Caki2 (cell line): ENCODE measurements around the gene LMNB1. TPM values are rescaled to one million over a fixed set of nuclear protein-coding genes. Genes with fewer than 3 reads are reported as not detected.

Source experiments
- DNase-seq: peaks from one replicate; pipeline ENCODE4 v3.0.0-alpha.2; 2015; ENCODE audit warnings: low read depth
- in situ Hi-C: cut with HindIII; loops from 2 replicates; pipeline ENCODE4 v1.10.0; 2016; ENCODE audit warnings: low sequenced_read_pairs, low pct_unique_long_range_greater_than_20kb, mixed read lengths
- total RNA-seq: library from RNA; depleted of rRNA; stranded (reverse); fragments of >200 nt; shearing (Covaris generic); gene quantifications from 2 replicates; pipeline ENCODE4 v1.2.3, GENCODE V29; 2014; ENCODE audit warnings: low replicate concordance; rRNA removed

LMNB1 gene
- total RNA-seq, 1 experiment from 2014 or later: 206 TPM

DNA sequence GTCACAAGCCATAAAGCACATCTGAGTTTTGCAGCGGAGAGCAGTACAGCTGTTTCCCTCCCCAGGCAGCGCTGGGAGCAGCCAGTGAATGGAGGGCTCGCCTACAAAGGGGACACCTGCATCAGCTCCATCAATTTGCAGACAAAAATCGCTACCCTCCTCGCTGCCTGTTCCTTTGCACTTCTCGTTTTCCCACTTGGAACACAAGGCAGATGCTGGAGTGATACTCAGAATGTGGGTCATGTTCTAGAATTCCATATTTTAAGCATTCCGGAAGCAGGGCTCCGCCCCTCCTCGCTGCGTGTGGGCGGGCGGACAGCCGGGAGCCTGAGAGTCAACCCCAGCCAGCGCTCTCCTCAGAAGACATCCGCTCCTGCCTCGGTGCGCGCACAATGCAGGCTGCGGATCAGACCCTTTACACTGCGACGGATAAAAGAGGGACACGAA is 92.1 kb downstream of the LMNB1 start:
- in situ Hi-C loops: no loop called here
- DNase-seq: no peak

DNA sequence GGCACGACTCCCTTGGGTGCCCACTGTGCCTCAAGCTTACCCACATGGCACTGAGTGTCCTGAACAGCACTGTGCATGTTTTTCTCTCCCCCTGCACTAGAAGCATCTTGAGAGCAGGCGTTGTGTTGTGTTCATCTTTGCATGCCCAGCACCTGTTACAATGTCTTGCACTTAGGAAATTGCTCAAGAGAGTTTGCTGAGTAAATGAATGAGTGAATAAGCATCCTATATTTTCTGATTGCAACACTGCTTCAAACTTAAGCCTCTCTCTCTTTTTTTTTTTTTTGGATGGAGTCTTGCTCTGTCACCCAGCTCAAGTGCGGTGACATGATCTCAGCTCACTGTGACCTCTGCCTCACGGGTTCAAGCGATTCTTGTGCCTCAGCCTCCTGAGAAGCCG is 94.5 kb downstream of the LMNB1 start:
- DNase-seq: no peak
- in situ Hi-C loops: no loop called here

DNA sequence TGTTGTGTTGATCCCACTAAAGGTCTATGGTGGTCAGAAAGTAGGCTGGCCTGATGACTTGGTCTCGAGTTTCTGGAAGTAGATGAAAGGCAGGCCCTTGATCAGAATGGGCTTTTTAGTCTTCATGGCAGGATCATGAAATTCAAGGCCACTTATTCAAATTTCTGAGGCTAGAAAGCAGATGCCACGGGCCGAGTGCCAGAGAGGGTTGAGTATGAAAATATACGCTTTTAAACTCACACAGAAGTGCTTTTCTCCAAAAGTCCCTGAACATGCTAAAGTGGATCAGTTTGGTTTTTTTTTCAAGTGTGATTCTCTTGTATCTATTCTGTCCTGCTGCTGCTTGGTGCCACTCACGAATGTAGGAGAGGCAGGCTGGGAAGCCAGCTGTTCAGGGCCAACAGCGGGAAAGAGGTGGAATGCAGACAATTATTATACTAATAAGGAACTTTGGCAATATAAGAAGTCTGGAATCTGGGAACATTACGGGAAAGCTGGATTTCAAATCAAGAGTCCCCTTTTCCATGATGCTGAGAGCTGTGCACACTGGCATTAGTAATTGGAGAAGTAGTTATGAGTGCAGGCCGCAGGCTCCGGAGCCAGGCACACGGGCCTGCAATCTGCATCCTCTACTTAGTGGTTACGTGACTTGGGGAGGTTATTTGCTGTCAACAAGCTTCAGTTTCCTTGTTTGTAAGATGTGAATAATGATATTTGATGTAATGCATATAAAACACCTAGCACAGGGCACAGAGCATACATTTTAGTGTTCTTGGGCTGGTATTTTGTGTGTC is 95.8 kb downstream of the LMNB1 start:
- DNase-seq: no peak
- in situ Hi-C loops: no loop called here

DNA sequence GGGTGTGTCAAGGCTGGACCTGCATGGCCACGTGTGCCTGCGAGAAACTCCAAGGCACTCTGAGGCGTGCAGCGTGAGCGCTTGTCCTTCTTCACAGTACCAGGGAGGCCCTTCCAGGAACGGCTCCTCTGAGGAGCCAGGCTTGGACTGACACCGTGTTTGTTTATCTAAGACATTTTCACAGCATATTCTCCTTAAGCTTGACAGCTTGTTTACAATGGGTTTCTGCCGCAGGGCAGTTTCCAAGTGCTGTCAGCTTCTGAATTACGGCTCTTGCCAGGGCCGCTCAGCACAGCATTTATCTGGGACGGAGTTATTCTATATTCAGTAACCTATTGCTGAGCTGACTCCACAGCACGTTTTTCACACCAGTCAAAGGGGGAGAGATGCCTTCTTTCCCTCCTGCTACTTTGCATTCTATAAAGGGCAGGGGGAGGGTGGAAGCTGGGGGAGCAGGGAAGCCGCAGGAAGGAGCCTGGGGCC is 98.4 kb downstream of the LMNB1 start:
- in situ Hi-C loops: no loop called here
- no peak for DNase-seq

DNA sequence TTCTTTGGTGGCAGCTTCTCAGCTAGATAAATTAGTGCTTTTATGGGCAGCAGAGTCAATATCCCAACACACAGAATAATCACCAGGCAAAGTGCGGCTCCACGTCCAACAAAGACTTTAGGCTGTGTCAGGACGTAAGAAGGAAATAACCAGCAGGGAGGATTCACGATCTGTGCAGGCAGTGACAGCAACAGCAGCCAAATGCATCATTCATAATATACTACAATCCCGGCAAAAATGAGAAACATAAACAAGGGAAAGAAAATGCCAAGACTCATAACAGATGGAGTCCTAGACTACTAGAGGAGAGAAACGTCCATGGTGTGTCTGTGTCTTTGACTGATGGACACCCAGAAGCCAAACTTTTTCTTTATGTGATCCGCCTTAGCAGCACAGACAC is 100.7 kb downstream of the LMNB1 start:
- DNase-seq: no peak
- in situ Hi-C loops: no loop called here

DNA sequence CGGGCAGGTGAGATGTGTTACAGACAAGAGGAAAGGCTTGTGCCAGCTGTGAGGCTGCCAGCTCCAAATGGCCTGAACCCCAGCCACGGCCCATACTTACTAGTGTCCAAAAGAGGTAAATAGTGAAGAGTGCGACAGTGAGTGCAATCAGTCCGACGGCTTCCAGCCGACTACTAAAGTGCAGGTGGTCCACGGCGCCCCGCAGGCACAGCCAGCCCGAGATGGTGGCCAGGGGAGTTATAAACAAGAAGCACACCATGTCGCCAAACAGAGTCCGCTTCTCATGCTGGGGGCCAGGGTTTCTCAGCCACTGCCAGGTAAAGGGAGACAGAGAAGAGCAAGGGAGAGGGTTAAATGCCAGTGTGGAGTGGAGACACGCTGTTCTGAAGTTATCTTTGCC is 101.1 kb downstream of the LMNB1 start:
- DNase-seq: no peak
- in situ Hi-C loops: no loop called here

DNA sequence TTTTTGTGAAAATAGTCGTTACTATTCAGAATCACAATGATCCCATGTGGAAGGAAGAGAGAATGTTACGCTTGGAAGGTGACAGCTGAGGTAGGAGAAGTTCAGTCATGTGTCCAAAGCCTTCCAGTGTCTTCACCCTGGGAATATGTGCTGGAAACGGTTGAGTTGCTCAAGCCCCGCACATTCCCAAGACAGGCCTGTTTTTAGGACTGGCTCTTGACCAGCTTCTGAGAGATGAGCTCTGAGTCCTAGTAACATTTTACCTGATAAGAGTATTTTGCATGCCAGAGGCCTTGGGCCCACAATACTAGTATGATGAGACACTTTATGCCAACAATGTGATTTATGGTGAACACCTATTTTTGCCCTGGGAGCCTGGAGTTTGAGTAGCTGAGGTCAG is 101.7 kb downstream of the LMNB1 start:
- in situ Hi-C loops: no loop called here

DNA sequence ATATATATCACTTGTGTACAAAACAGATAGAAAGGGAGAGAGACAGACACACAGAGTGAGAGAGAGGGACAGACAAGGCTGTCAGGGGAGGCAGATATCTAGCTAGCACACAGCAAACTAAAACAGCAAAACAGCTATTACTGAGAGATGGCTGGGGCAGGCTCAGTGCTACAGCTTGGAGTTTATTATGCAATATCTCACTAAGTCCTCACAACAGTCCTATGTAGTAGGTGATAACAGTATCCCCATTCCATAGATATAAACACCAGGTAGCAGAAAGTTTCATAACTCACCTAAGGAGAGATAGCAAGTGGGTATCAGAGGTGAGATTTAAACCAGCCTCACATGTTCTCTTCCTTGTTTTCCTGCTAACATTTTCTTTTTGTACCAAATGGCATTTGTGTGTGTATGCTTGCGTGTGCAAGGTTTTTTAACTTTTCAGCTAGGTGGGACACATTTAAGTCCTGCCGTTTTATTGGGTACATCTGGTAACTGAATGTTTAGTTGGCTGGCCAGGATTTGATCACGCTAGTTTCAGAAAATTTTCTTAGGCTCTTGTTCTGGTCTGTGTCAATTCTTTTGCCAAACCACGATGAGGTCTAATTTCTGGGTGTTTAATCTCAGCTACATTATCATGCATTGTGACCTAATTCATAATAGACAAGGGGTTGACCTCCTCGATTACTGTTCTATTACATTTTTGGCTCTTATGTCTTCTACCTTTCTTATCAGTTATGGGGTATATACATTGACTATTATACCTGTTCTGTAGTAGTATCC is 105.1 kb downstream of the LMNB1 start:
- in situ Hi-C loops: no loop called here
- DNase-seq: no peak

More for the DNA sequence above, 101.7 kb downstream of the LMNB1 start:
- DNase-seq: peak; percentile 31

DNA sequence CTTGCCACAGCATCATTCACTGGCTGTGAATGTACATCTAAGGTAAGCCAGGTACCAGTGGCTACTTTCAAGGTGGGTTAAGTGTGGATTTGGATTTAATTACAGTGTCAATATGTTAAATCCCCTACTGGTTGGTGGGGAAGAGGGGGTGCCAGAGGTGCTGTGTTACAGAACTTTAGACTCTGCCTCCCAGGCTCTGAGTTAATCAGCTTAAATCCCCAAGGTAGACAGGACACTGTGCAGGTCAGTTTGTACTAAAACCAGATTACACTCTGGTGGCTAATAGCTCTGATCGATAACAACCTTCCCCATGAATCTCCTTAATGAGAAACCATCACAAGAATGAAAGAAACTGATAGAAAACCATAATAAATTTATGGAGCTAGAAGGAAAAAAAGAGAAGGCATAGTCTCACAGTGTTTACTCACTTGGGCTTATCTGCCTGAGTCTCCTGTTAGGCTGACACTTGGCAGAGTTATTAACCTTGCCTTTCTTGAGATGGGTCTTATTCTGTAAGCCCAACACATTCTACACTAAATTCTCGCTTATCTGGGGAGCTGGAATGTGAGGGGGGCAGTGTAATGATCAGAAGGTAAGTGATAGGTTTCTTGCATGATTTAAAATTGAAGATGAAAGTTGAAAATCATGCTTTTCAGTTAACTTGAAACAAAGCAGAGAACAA is 106.8 kb downstream of the LMNB1 start:
- no peak for DNase-seq
- in situ Hi-C loops: no loop called here

DNA sequence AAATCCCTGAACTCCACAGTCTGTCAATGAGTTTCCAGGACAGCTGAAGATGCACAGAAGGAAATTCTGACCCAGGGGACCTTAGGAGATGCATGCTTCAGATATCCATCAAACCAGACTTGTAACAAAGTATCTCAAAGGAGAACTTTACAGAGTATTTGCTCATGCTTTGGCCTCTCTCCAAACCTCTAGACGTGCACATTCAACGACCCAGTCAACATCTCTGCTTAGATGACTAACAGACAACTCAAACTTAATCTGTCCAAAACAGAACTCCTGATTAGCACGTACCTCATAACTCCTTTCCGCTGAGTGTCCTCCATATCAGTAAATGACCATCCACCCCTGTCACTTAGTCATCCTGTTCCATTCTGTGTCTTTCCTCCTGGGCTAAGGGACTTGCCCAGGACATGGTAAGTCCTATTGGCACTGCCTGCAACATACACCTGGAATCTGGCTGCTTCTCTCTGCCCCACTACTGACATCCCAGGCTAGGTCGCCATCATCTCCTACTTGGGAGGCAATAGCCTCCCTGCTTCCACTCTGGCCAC is 107.4 kb downstream of the LMNB1 start:
- DNase-seq: peak; percentile 84
- in situ Hi-C loops: no loop called here

Other genes starting within 250 kb of the LMNB1 start
- gene ALDH7A1, start 181.9 kb upstream of the LMNB1 start, total RNA-seq: 30.1 and 40.1 TPM in 2 replicates
- gene PHAX, start 176.2 kb upstream of the LMNB1 start, total RNA-seq: 30.8 and 42.4 TPM in 2 replicates